HG03571 (cell line): ENCODE results near the gene PHAF1.

Source experiments
- ATAC-seq: cut with Tn5 transposase; IDR thresholded peaks from one replicate; pipeline ENCODE4 v1.9.1; 2021; ENCODE audit not compliant: unreplicated experiment

PHAF1 gene

GRCh38 chr16:67109407-67110135 lies at the start of gene PHAF1:
PHAF1 (plus strand) TSS chr16:67109941; CDS start chr16:67110176, 235 bp downstream.
- ATAC-seq: peak; percentile 82

GRCh38 chr16:67063008-67063407 lies 46.7 kb upstream of the PHAF1 start:
- no peak for ATAC-seq

- ATAC-seq: no peak
Observed at GRCh38 chr16:67068212-67068753, 41.5 kb upstream of the PHAF1 start.

GRCh38 chr16:67071476-67072048 lies 38.2 kb upstream of the PHAF1 start:
- ATAC-seq: no peak

GRCh38 chr16:67075331-67075730 lies 34.4 kb upstream of the PHAF1 start:
- ATAC-seq: no peak

GRCh38 chr16:67077871-67078270 lies 31.9 kb upstream of the PHAF1 start:
- ATAC-seq: no peak

DNA sequence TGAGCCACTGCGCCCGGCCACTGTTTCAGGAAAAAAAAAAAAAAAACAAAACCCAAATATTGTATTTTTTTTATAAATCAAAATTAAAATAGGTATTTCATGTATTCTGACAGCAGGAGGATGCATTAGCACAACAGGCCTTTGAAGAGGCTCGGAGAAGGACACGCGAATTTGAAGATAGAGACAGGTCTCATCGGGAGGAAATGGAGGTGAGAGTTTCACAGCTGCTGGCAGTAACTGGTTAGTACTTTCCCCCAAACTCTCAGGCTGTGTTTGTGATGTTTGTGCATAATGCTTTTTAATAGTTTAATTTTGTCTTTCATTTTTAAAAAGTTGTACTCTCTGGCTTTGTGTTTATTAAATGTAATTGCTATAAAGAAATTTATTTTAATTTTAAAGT lies 27.6 kb upstream of the PHAF1 start:
- ATAC-seq: no peak

DNA sequence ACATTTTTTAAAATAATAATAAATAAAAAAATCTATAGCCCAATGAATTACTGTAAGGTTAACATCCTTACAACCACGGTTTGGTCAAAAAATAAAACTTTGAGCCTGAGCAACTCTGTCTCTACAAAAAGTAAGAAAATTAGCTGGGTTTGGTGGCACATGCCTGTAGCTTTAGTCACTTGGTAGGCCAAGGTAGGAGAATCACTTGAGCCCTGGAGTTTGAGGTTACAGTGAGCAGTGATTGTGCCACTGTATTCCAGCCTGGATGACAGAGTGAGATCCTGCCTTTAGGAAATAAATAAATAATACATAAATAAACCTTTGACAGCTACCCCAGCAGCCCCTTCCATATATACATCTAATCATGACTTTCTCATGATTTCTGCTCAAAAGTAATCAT lies 26.9 kb upstream of the PHAF1 start:
- no peak for ATAC-seq

DNA sequence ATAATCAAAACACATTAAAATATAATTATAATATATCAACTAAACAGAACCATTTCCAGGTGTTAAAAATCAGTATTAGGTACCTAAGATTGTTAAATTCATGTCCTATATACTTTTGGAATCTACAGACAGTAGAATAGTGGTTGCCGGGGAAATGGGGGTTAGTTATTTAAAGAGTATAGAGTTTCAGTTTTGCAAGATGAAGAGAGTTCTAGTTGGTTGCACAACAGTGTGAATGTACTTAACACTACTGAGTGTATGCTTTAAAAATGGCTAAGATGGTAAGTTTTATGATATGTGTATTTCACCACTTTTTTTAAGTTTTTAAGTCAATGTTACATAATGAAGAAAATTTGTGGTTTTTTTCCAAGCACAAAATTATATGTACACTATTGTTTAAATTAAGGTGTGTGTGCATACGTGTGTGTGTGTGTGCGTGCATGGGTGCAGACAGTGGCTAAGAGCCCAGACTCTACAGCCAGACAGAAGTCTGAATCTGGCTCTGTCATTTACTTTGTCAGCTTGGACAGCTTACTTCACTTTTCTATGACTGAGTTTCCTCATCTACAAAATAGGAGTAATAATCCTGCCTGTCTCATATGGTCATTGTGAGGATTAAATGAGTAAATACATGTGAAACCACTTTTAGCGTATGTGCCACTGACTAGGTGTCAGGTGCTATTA lies 25.3 kb upstream of the PHAF1 start:
- ATAC-seq: no peak

DNA sequence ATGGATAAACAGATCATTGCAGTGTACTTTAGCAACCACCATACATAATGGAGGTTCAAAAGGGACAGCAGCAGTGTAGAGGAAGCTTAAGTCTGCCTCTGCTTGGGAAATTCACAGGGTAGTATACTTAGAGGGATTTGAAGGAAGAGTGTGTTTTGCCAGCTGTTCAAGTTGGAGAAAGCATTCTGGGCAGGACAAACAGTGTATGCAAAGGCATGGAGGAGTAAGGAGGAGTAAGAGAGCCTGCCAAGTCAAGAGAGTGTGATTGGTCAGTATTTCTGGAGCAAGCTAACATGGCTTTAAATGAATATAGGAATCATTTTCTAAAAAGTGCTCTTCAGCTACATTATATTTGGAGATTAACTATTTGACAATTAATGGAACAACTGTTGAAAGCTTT lies 22.9 kb upstream of the PHAF1 start:
- no peak for ATAC-seq

- no peak for ATAC-seq
Observed at GRCh38 chr16:67087291-67087690, 22.4 kb upstream of the PHAF1 start.

GRCh38 chr16:67087803-67088202 lies 21.9 kb upstream of the PHAF1 start:
- ATAC-seq: no peak

- no peak for ATAC-seq
Observed at GRCh38 chr16:67088551-67088950, 21.2 kb upstream of the PHAF1 start.

DNA sequence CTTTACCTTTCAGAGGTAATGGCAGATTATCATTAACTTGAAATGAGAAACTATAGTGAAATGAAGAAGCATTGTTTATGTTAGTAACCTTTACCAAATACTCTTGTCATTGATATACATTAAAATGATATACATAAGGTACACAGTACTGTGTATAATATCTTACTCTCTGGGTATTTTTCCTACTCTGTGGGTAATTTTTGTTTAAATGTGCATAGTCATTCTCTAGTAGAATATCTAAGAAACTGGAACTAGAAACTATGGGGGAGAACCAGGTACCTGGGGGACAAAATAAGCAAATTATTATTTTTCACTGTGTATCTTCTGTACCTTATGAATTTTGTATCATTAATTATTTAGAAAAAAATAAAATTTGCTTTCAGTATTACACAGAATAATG lies 20.6 kb upstream of the PHAF1 start:
- no peak for ATAC-seq

GRCh38 chr16:67091906-67092566 lies 17.7 kb upstream of the PHAF1 start:
- no peak for ATAC-seq

DNA sequence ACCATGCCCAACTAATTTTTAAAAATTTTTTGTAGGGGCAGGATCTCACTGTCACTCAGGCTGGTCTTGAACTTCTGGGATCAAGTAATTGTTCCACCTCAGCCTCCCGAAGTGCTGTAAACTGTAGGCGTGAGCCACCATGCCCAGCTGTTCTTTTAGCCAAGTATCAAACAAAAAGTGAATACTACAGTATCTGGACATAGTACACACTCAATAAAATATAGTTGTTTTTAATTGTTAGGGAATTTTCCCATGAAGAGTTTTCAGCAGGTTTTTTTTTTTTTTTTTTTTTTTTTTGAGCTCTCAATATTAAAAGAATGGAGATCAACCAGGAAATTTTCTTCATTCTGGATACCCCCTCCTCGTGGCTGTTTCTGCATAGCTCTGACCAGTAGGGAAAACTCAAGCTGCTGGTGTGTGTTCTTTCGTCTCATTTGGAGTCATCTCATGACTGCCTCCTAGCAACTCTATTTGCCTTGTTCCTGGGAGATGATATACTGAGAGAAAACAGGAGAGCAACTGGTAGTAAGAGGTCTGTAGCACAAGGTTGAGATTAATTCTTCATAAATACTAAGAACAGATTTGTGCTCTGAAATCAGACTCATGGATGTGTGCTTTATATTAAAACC lies 16.5 kb upstream of the PHAF1 start:
- no peak for ATAC-seq

GRCh38 chr16:67098599-67098998 lies 11.1 kb upstream of the PHAF1 start:
- ATAC-seq: no peak

DNA sequence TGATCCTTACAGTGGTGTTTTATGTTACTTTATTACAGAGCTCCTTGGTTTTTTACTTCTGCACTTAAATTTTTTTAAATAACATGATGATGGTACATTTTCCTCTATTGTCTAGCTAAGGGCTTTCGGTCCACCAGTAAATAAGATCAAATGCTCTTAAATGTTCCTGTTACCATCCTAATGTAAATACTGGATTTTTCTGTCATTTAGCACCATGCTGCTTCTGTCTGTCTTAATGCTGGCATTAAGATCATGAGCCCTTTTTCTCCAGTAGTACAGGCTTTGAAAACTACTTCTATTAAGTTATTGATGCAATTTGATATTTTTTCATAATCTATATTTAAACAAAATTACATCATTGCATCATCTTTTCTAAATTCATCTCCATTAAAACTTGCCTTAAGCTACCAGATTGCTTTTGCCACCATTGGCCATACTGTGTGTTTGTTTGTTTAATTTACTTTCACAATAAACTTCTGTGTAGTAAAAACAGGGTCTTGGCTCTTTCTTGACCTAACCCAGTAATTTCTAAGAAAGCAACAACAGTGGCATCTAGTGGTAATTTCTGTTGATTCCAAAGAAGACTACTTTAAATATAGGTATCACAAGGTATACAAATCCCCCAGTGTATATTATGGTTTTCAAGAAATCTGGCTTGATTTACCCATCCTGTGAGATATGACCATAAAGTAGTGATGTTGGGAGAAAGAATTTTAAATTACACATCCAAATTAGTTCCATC lies 9.0 kb upstream of the PHAF1 start:
- no peak for ATAC-seq

- ATAC-seq: no peak
Observed at GRCh38 chr16:67101311-67102082, 8.2 kb upstream of the PHAF1 start.

GRCh38 chr16:67104061-67104460 lies 5.7 kb upstream of the PHAF1 start:
- ATAC-seq: no peak
